Measurements from ENCODE around the gene RAD51B.

GRCh38 chr14:68363466-68363842 is 543.9 kb downstream of the RAD51B start:
- TF ChIP-seq TGIF2 (CRISPR knock-in tag; IDR thresholded peaks at IDR 0.05) (no peak), MAFF (IDR thresholded peaks at IDR 0.05; ENCODE audit: low read length) (no peak), ILK (tag; IDR thresholded peaks at IDR 0.05; ENCODE audit: borderline replicate concordance, low read depth) (no peak), NFE2L1 (tag; IDR thresholded peaks at IDR 0.05; ENCODE audit: borderline replicate concordance, low read depth) (no peak), ZNF324 (CRISPR knock-in tag; IDR thresholded peaks at IDR 0.05) (no peak), CHD2 (IDR thresholded peaks at IDR 0.05; ENCODE audit: low read depth, low read length) (no peak), SNRNP70 (optimal IDR thresholded peaks at IDR 0.05; ENCODE audit: low read depth, low read length) (no peak), GABPA (tag; conservative IDR thresholded peaks at IDR 0.05; ENCODE audit: low read depth) (no peak), NFXL1 (CRISPR knock-in tag; IDR thresholded peaks at IDR 0.05) (no peak), AFF1 (IDR thresholded peaks at IDR 0.05; ENCODE audit: low read depth in 1 of 2, partially characterized antibody in 2 of 2) (no peak), TAF15 (IDR thresholded peaks at IDR 0.05; ENCODE audit: low read depth, low read length) (no peak), ZBTB26 (CRISPR knock-in tag; IDR thresholded peaks at IDR 0.05) (no peak), CTCF (IDR thresholded peaks at IDR 0.05 in 2 of 3, conservative IDR thresholded peaks at IDR 0.05 in 1 of 3; ENCODE audit: insufficient read depth in 2 of 3, low read depth in 1 of 3, low read length in 3 of 3) (0 out of 6 replicates have a peak, but pooled peaks of 1 of the 3 experiments have one; percentile 2)

Data from K562 (cell line).